Tibial nerve (tissue), 4 donors: ENCODE results near the gene DENND2D.
"Not testable (repeated sequence)": the region's sequence is repeated elsewhere in the genome, so short reads cannot be mapped to it uniquely, and the experiment has no call there.

Source experiments
- CTCF ChIP-seq, 5 experiments: fragments of 200-600 bp in 3 of 5; fragments of 450-650 bp in 2 of 5; sonication (generic) in 3 of 5; IDR thresholded peaks; one replicate each; pipeline ENCODE4 v1.5.1; 2016 to 2019; ENCODE audit warnings: antibody characterized with exemption in 5 of 5, mild to moderate bottlenecking in 3 of 5, moderate library complexity in 2 of 5
- EP300 ChIP-seq, 2 donors: sonication (generic); formaldehyde crosslinking; IDR thresholded peaks; one replicate each; pipeline ENCODE4 v1.6.1; 2017; ENCODE audit warnings: antibody characterized with exemption in 2 of 2, mild to moderate bottlenecking in 1 of 2
- POLR2A ChIP-seq, 2 donors: fragments of 450-650 bp; IDR thresholded peaks; one replicate each; pipeline ENCODE4 v1.6.1; 2017; ENCODE audit warnings: antibody characterized with exemption in 2 of 2, mild to moderate bottlenecking in 2 of 2, moderate library complexity in 2 of 2

DNA sequence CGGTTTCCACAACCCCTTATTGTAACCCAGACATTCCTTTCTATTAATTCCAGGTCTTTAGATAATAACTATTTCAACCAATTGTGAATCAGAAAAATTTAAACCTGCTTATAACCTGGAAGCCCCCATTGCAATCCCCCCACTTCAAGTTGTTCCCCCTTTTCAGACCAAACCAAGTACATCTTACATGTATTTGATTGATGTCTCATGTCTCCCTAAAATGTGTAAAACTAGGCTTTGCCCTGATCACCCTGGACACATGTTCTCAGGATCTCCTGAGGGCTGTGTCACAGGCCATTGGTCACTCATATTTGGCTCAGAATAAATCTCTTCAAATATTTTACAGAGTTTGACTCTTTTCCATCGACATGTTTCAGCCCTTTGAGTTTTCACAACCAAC lies 14.8 kb upstream of the DENND2D start:
- TF ChIP-seq CTCF, POLR2A, EP300 (IDR thresholded peaks at IDR 0.05): not testable (repeated sequence)
